Naive thymus-derived CD4-positive, alpha-beta T cell (primary cell): ENCODE results near the gene SLC38A1. TPM values are rescaled to one million over a fixed set of nuclear protein-coding genes. Genes with fewer than 3 reads are reported as not detected.

Source experiments
- ATAC-seq: fragments of 150-1000 bp; cut with Tn5 transposase; 2 replicates; pipeline ENCODE4 v1.10.0; 2021; ENCODE audit warnings: mild to moderate bottlenecking, moderate library complexity
- CTCF ChIA-PET: fragments of 350-600 bp; sonication (Branson Sonifier 250); formaldehyde crosslinking; loops from one replicate; lab custom pipeline; 2021; ENCODE audit warnings: antibody characterized with exemption; lab: Charles Lee
- POLR2A ChIA-PET: fragments of 350-600 bp; sonication (Branson Sonifier 250); formaldehyde crosslinking; loops from one replicate; lab custom pipeline; 2021; ENCODE audit warnings: antibody characterized with exemption, inconsistent platforms; lab: Charles Lee
- DNase-seq, 9 donors: peaks; one replicate each; pipeline versions ENCODE4 v3.0.0 to v3.0.0-alpha.2; 2020 to 2022; ENCODE audit warnings: mixed read lengths in 1 of 9
- H3K27ac ChIP-seq: one replicate; pipeline ENCODE4 v1.7.0; 2013; ENCODE audit warnings: mild to moderate bottlenecking, low read depth, low read length, moderate library complexity
- H3K27me3 ChIP-seq, 2 donors: one replicate each; pipeline ENCODE4 v1.7.0; 2013; ENCODE audit warnings: low read length in 2 of 2, mild to moderate bottlenecking in 2 of 2, moderate library complexity in 2 of 2; ENCODE audit not compliant: control insufficient read depth in 2 of 2, insufficient read depth in 2 of 2
- H3K36me3 ChIP-seq, 3 experiments: 1 replicate in 2 of 3; 2 replicates in 1 of 3; pipeline ENCODE4 v1.7.0; 2013; ENCODE audit warnings: low read length in 3 of 3, mild to moderate bottlenecking in 3 of 3, moderate library complexity in 1 of 3; ENCODE audit not compliant: insufficient read depth in 3 of 3, control insufficient read depth in 2 of 3
- H3K4me1 ChIP-seq, 2 donors: one replicate each; pipeline ENCODE4 v1.7.0; 2013; ENCODE audit warnings: low read length in 2 of 2, mild to moderate bottlenecking in 2 of 2, moderate library complexity in 1 of 2; ENCODE audit not compliant: control insufficient read depth in 2 of 2, insufficient read depth in 2 of 2
- H3K4me3 ChIP-seq: 2 replicates; pipeline ENCODE4 v1.7.0; 2013; ENCODE audit warnings: mild to moderate bottlenecking, low read length
- H3K9me3 ChIP-seq, 3 experiments: 1 replicate in 2 of 3; 2 replicates in 1 of 3; pipeline ENCODE4 v1.7.0; 2013; ENCODE audit warnings: low read length in 3 of 3; ENCODE audit not compliant: control insufficient read depth in 2 of 3
- H3K27ac Mint-ChIP-seq, 9 donors: one replicate each; pipeline ENCODE4 v1.8.0; 2020 to 2022; ENCODE audit warnings: mixed read lengths in 9 of 9, mild to moderate bottlenecking in 8 of 9, moderate library complexity in 5 of 9, inconsistent platforms in 2 of 9
- H3K27me3 Mint-ChIP-seq, 5 donors: one replicate each; pipeline ENCODE4 v1.8.0; 2021 to 2022; ENCODE audit warnings: mixed read lengths in 5 of 5, mild to moderate bottlenecking in 1 of 5
- H3K36me3 Mint-ChIP-seq, 5 donors: one replicate each; pipeline ENCODE4 v1.8.0; 2020 to 2022; ENCODE audit warnings: mixed read lengths in 5 of 5, mild to moderate bottlenecking in 3 of 5, inconsistent platforms in 1 of 5
- H3K4me1 Mint-ChIP-seq, 7 donors: one replicate each; pipeline ENCODE4 v1.8.0; 2020 to 2022; ENCODE audit warnings: mixed read lengths in 7 of 7, mild to moderate bottlenecking in 3 of 7, inconsistent platforms in 1 of 7
- H3K4me3 Mint-ChIP-seq, 10 donors: one replicate each; pipeline ENCODE4 v1.8.0; 2020 to 2022; ENCODE audit warnings: mild to moderate bottlenecking in 10 of 10, mixed read lengths in 10 of 10, moderate library complexity in 6 of 10, inconsistent platforms in 2 of 10
- H3K9me3 Mint-ChIP-seq, 11 donors: one replicate each; pipeline ENCODE4 v1.8.0; 2020 to 2022; ENCODE audit warnings: mixed read lengths in 11 of 11, mild to moderate bottlenecking in 4 of 11, inconsistent platforms in 1 of 11, moderate library complexity in 1 of 11
- intact Hi-C, 2 donors: fragments of 100-400 bp; cut with micrococcal nuclease; formaldehyde crosslinking; loops; one replicate each; pipeline ENCODE4 v1.15.1; 2023
- polyA plus RNA-seq, 2 donors: library from polyadenylated mRNA; unstranded; fragments of 300-500 nt; fragmentation: Illumina TruSeq; gene quantifications; one replicate each; pipeline ENCODE4 v1.2.3, GENCODE V29; 2021
- total RNA-seq, 6 experiments: library from RNA in 5 of 6; stranded (reverse) in 5 of 6; gene quantifications; 1 replicate in 5 of 6; 2 replicates in 1 of 6; pipeline ENCODE4 v1.2.3 and lab custom pipeline; 2021 to 2026

The SLC38A1 gene
- total and polyA plus RNA-seq, 7 experiments from 2014 or later: 172 to 283 (median 249) TPM

DNA sequence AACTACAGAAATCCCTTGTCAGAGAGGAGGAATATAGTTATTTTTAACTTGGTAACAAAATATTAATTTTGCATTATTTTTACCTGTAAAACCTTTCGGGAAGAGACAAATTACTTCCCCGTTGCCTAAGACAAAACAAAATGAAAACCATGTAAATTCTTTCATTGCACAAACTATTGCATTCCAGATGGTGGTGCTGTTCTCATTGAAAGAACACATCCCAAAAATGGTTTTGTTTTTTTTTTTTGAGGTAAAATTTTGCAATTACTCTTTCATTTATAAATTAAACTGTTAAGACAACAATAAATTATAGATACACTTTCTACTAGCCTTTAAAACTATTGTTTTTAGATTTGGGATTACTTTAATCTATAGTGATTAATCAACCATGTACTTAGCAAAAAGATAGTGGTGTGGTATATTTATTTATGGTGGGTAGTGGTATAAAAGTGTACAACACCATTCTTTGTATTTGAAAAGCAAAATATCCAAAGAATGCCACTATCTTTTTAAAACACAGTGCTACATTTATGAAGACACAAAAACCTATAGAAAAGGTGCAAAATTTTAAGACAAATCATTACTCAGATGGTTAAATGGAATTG is 115.5 kb downstream of the SLC38A1 start:
- no peaks in the 10 kb centered on the region for H3K27me3 ChIP-seq
- intact Hi-C loops: loop anchor here (1.0 to 10.0 kb wide), 13 partner anchors 67 to 871 kb away; partner anchors contain the start of genes SCAF11 (in 1 of the 2) and SLC38A1 (in 1 of the 2)
- peak overlapping the region in 4 of 10 donors; percentile 31 to 52 (median 40) for H3K4me3 Mint-ChIP-seq
- peaks cover 0 to 19% (median 4%) of the 10 kb centered on the region in 5 donors for H3K27me3 Mint-ChIP-seq
- no peaks in the 10 kb centered on the region for H3K36me3 ChIP-seq
- H3K4me3 ChIP-seq: no peak overlapping the region
- H3K27ac Mint-ChIP-seq: no peak overlapping the region
- H3K4me1 ChIP-seq: peaks cover 0 to 17% of the 10 kb centered on the region in 2 donors
- no peaks in the 10 kb centered on the region for H3K9me3 ChIP-seq
- DNase-seq (peak in 6 of 9 donors; percentile 26 to 61 (median 47)), ATAC-seq (no peak)
- peaks cover 3 to 31% (median 13%) of the 10 kb centered on the region in 7 donors for H3K4me1 Mint-ChIP-seq
- H3K9me3 Mint-ChIP-seq: peaks cover 0 to 18% (median 8%) of the 10 kb centered on the region in 11 donors
- no peak overlapping the region for H3K27ac ChIP-seq
- peaks cover 5 to 11% (median 10%) of the 10 kb centered on the region in 5 donors for H3K36me3 Mint-ChIP-seq
- POLR2A ChIA-PET: interaction anchor here (0.7 to 3.0 kb wide), 7 partner anchors 13 to 508 kb away, joined by 3 to 13 read pairs (median 3); partner anchors contain the start of gene SLC38A1
- CTCF ChIA-PET: interaction anchor here (0.7 to 2.3 kb wide), 6 partner anchors 28 to 189 kb away, joined by 3 to 19 read pairs (median 6); no protein-coding TSS in a partner anchor

DNA sequence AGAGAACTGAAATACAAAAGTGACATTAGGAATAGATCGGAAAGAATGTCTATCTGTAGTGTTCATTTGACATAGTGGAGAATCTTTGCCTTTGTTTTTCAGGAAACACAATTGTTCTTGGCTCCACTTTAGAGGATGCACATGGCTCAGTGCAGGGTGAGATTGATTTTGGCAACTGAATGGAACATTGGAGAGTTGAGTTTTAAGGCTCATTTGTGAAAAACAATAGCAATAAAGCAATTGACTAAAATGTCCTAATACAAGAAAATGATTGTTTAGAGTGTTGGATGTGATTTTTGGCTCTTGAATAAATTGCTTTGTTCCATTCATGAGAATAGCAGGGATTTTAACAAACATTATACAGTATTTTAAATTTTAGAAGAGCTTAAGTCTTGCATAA is 116.4 kb downstream of the SLC38A1 start:
- Histone ChIP-seq H3K9me3 (no peaks in the 10 kb centered on the region), H3K27ac (no peak overlapping the region), H3K4me3 (no peak overlapping the region), H3K36me3 (no peaks in the 10 kb centered on the region), H3K4me1 (peaks cover 0 to 9% of the 10 kb centered on the region in 2 donors), H3K27me3 (no peaks in the 10 kb centered on the region)
- Mint-ChIP-seq H3K9me3 (peaks cover 0 to 18% (median 8%) of the 10 kb centered on the region in 11 donors), H3K4me1 (peaks cover 2 to 22% (median 6%) of the 10 kb centered on the region in 7 donors), H3K27me3 (peaks cover 5 to 25% (median 7%) of the 10 kb centered on the region in 5 donors), H3K27ac (no peak overlapping the region), H3K36me3 (peaks cover 5 to 13% (median 10%) of the 10 kb centered on the region in 5 donors), H3K4me3 (no peak overlapping the region)
- CTCF ChIA-PET: interaction anchor here (0.6 to 2.0 kb wide), 5 partner anchors 27 to 510 kb away, joined by 4 to 9 read pairs (median 4); no protein-coding TSS in a partner anchor
- POLR2A ChIA-PET: interaction anchor here (1.4 kb wide), 1 partner anchor 114 kb away, joined by 5 read pairs; no protein-coding TSS in a partner anchor
- DNase-seq (no peak), ATAC-seq (no peak)
- intact Hi-C loops: loop anchor here (2.0 to 10.0 kb wide), 8 partner anchors 68 to 872 kb away; partner anchors contain the start of gene SLC38A1 (in 1 of the 2)

GRCh38 chr12:46150735-46151134 is 118.1 kb downstream of the SLC38A1 start:
- CTCF ChIA-PET: interaction anchor here (0.9 kb wide), 1 partner anchor 156 kb away, joined by 3 read pairs; no protein-coding TSS in a partner anchor
- H3K4me3 Mint-ChIP-seq: no peak overlapping the region

DNA sequence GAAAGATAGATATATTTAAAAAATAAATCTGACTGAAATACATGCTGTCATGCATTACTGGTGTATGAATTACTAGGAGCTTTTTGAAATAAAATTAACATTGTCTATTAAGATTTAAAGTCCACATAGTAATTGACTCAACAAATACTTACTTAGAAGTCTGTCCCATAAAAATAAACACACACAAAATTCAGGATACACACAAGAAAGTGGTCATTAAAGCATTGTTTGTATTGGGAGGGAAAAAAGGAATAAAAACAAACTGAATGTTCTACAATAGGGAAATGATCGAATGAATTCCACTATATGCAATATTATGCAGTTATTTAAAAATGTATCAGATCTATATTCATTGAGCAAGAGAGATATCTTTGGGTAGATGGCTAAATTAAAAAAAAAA is 118.9 kb downstream of the SLC38A1 start:
- CTCF ChIA-PET: interaction anchor here (0.7 to 1.1 kb wide), 4 partner anchors 25 to 157 kb away, joined by 3 to 6 read pairs (median 3); no protein-coding TSS in a partner anchor
- H3K27ac Mint-ChIP-seq: peak overlapping the region in 1 of 9 donors; percentile 37
- Histone ChIP-seq H3K27me3 (no peaks in the 10 kb centered on the region), H3K9me3 (no peaks in the 10 kb centered on the region), H3K4me3 (no peak overlapping the region), H3K36me3 (no peaks in the 10 kb centered on the region), H3K4me1 (peaks cover 0 to 7% of the 10 kb centered on the region in 2 donors), H3K27ac (no peak overlapping the region)
- no peak overlapping the region for H3K4me3 Mint-ChIP-seq
- DNase-seq: no peak
- intact Hi-C loops: loop anchor here (5.0 to 10.0 kb wide), 5 partner anchors 115 to 875 kb away; partner anchors contain the start of gene SLC38A1 (in 1 of the 2)
- H3K4me1 Mint-ChIP-seq: peaks cover 0 to 13% (median 0%) of the 10 kb centered on the region in 7 donors
- peaks cover 0 to 4% (median 0%) of the 10 kb centered on the region in 5 donors for H3K36me3 Mint-ChIP-seq
- POLR2A ChIA-PET: no interaction called here
- peaks cover 12 to 34% (median 15%) of the 10 kb centered on the region in 5 donors for H3K27me3 Mint-ChIP-seq
- no peak for ATAC-seq
- H3K9me3 Mint-ChIP-seq: peaks cover 0 to 2% (median 0%) of the 10 kb centered on the region in 11 donors

More at GRCh38 chr12:46150735-46151134, 118.1 kb downstream of the SLC38A1 start:
- Histone ChIP-seq H3K27ac (no peak overlapping the region), H3K4me3 (no peak overlapping the region), H3K4me1 (peaks cover 0 to 7% of the 10 kb centered on the region in 2 donors), H3K36me3 (no peaks in the 10 kb centered on the region), H3K9me3 (no peaks in the 10 kb centered on the region), H3K27me3 (no peaks in the 10 kb centered on the region)
- DNase-seq: no peak
- Mint-ChIP-seq H3K27me3 (peaks cover 12 to 33% (median 15%) of the 10 kb centered on the region in 5 donors), H3K9me3 (peaks cover 0 to 5% (median 0%) of the 10 kb centered on the region in 11 donors), H3K4me1 (peaks cover 0 to 16% (median 0%) of the 10 kb centered on the region in 7 donors), H3K36me3 (peaks cover 0 to 4% (median 0%) of the 10 kb centered on the region in 5 donors), H3K27ac (peak overlapping the region in 1 of 9 donors; percentile 1)
- ATAC-seq: no peak
- intact Hi-C loops: loop anchor here (5.0 to 10.0 kb wide), 5 partner anchors 114 to 874 kb away; partner anchors contain the start of gene SLC38A1 (in 1 of the 2)
- POLR2A ChIA-PET: interaction anchor here (1.4 kb wide), 1 partner anchor 162 kb away, joined by 3 read pairs; no protein-coding TSS in a partner anchor

DNA sequence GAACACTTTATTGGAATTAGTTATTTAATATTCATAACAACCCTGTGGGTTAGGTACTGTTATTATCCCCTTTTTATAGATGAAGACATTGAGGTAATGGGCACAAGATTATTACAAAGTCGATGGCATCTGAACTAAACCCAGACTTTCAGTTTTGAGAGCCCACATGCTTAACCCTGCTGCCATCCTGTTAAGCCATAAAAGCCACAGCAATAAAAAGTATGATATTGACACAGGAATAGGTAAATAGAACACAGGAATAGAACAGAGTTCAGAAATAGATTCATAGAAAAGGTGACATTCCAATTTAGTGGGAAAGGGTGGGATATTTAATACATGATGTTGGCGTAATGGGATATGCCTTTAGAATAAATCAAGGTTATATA is 119.8 kb downstream of the SLC38A1 start:
- no peaks in the 10 kb centered on the region for H3K36me3 ChIP-seq
- ChIA-PET POLR2A (no interaction called here), CTCF (interaction anchor here (0.7 to 1.1 kb wide), 2 partner anchors 24 to 154 kb away, joined by 3 to 6 read pairs; no protein-coding TSS in a partner anchor)
- Mint-ChIP-seq H3K4me3 (no peak overlapping the region), H3K9me3 (no peaks in the 10 kb centered on the region), H3K36me3 (peaks cover 0 to 4% (median 0%) of the 10 kb centered on the region in 5 donors), H3K27me3 (peaks cover 12 to 37% (median 17%) of the 10 kb centered on the region in 5 donors), H3K27ac (no peak overlapping the region), H3K4me1 (peaks cover 0 to 11% (median 0%) of the 10 kb centered on the region in 7 donors)
- ATAC-seq (no peak), DNase-seq (no peak)
- H3K9me3 ChIP-seq: no peaks in the 10 kb centered on the region
- no peak overlapping the region for H3K27ac ChIP-seq
- peaks cover 0 to 7% of the 10 kb centered on the region in 2 donors for H3K4me1 ChIP-seq
- intact Hi-C loops: no loop called here
- no peaks in the 10 kb centered on the region for H3K27me3 ChIP-seq
- no peak overlapping the region for H3K4me3 ChIP-seq

DNA sequence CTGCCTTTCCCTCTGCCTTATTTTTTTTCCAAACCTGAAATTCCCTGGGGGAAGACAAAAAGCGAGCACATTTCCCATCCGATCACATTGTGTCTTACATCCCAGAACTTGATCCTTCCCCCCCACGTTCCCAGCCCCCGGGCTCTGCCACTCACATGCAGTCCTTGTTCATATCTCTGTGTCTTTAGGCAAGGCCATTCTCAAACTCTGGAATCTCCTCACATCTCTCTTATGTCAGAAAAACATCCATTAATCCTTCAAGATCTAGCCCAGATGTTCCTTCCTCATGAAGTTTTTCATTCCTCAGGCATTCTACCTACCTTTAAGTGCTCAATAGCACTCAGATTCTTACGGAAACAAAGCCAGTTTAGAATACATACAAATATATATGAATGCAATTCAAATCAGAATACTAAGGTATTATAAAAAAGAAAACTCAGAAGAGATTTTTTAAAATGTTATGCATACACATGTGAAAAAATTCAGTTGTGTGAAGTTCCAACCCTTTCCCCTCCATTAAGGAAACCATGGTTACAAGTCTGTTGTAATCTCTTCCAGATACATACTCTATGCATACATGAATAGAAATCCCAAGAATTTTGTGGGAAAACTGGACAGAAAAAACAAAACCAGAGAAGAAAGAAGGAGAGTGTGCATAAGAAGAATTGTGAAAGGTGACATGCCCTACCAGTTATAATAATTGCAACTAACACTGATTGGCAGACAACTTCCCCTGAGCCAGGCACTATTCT is 120.3 kb downstream of the SLC38A1 start:
- no peak for DNase-seq
- no peaks in the 10 kb centered on the region for H3K9me3 ChIP-seq
- no peaks in the 10 kb centered on the region for H3K27me3 ChIP-seq
- H3K36me3 ChIP-seq: no peaks in the 10 kb centered on the region
- ChIA-PET CTCF (interaction anchor here (1.1 kb wide), 1 partner anchor 154 kb away, joined by 6 read pairs; no protein-coding TSS in a partner anchor), POLR2A (no interaction called here)
- Mint-ChIP-seq H3K36me3 (peaks cover 0 to 4% (median 0%) of the 10 kb centered on the region in 5 donors), H3K9me3 (no peaks in the 10 kb centered on the region), H3K4me1 (peaks cover 0 to 6% (median 0%) of the 10 kb centered on the region in 7 donors), H3K27me3 (peaks cover 12 to 37% (median 17%) of the 10 kb centered on the region in 5 donors), H3K27ac (no peak overlapping the region), H3K4me3 (no peak overlapping the region)
- peaks cover 0 to 1% of the 10 kb centered on the region in 2 donors for H3K4me1 ChIP-seq
- intact Hi-C loops: no loop called here
- no peak overlapping the region for H3K4me3 ChIP-seq
- no peak for ATAC-seq
- no peak overlapping the region for H3K27ac ChIP-seq
